ENCODE data around the gene IFI6.
A peak's percentile ranks its signal among the peaks of the same experiment; 100 is the strongest.
"Not testable (repeated sequence)": the region's sequence is repeated elsewhere in the genome, so short reads cannot be mapped to it uniquely, and the experiment has no call there.

IFI6 gene

DNA sequence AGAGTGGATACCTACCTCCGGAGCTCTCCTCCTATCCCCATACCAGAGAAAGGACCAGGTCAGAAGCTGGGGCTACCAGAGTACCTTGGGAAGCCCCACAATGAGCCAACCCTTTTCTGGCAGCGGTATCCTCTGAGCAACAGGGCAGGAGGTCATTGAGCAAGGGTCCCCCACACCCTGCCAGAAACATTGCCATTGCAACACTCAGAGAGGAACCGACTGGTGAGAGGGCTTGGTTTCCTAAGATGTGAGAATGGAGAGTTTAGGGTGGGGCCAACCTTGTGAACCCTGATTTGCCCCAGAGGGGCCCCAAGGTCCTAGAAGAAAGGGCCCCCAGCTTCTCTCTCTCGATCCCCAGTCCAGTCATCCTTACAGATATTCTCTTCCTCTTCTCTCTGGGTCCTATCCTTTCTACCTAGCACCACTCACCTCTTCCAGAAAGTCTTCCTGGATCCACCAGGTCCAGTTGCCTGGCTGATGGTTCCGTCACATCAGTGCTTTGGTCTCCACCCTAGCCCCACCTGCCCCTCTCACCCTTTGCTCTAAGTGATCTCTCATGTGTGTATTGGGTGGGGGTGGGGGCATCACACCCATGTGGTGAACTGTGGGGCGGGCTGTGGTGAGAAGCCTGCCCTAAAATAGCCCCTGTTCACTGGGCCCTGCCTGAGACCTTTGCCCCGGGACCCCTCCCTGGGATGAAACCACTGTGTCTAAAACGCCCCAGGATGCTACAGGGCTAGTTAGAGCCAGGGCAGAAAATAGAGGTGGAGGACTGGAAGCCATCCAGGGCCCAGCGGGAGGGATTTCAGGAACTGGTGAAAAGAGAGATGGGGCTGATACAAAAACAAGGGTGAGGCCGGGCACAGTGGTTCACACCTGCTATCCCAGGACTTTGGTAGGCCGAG, 45.7 kb downstream of the IFI6 start:
- peak; percentile 93 for DNase-seq

- DNase-seq = no peak
Measured at GRCh38 chr1:27624467-27625178, 47.4 kb downstream of the IFI6 start.

DNA sequence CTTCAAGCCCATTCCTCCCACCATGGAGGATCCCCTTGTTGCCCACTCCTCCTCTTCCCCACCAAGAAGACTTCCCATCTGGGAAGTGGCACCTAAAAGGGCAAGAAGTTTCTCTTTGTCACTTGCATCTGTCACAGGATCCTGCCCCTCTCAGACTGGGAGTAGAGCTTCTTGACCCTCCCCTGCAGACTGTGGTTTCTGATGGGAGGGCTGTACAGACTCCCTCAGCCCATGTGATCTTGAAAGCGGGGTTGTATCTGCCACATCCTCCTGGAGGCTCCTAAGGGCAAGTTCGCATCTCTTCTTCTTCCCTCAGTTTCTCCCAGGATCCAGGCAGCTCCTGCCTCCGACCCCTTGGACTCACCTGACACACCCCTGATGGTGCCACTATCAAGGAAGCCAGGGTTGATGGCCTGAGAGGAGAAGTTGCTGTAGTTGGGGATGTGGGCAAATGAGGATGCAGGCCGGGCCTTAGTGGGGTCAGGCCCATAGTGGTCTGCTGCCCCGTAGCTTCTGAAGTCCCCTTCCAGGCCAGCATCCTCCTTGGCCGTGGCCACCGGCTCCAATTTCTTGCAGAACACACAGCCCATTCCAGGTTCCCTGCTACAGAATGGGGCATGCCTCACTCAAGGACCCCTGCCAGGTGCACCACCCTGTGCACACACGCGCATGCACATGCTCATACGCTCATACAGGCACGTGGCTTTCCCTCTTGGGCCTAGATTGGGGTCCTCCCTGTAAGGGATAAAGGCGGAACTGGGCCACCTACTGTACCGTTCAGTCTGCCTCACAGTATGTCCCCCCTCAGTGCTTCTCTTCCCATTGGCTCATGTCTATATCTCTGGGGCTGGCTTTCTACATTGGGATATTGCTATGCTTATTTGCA, 48.4 kb downstream of the IFI6 start:
- peak; percentile 32 for DNase-seq

GRCh38 chr1:27622828-27623227, 49.2 kb downstream of the IFI6 start:
- DNase-seq = no peak

- DNase-seq = no peak
Measured at GRCh38 chr1:27621051-27621920, 50.7 kb downstream of the IFI6 start.

GRCh38 chr1:27619782-27620438, 52.1 kb downstream of the IFI6 start:
- DNase-seq = not testable (repeated sequence)

- peak; percentile 81 for DNase-seq
Measured at GRCh38 chr1:27618341-27619082, 53.5 kb downstream of the IFI6 start.

DNA sequence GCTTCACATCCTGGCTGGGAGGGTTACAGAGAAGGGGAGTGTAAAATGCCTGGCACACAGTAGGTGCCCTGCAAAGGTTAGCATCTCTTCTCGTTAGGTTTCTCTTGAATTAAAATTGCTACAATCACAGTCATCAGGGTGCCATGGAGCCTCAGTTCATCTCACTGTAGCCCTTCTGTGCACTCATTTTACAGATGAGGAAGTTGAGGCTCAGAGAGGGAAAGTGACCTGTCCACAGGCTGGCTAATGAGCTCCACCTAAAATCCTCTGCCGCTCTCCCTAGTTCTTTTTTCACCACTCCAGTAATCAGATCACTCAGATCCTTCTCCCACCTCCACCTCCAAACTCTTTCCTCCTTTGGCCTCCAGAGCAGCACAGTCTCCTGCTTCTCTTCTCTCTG, 54.6 kb downstream of the IFI6 start:
- no peak for DNase-seq

DNA sequence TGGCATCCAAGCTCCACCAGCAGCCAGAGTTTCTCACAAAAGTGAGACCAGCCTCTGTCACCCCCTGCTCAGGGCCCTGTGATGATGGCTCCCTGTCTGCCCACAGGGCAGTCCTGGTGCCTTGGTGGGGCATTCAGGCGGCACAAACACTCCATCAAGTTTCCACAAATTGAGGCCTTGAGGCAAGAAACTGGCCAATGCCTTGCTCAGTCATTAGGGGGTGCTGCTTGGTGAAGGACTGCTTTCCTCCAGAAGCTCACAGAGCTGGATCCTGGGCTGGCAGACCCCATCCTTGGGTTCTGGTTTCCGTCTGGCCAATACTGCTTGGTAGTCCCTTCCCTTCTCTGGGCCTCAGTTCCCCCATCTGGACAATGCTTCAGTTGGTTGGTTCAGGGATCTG, 55.6 kb downstream of the IFI6 start:
- no peak for DNase-seq
